ENCODE results near the gene DDX18.
"Not testable (repeated sequence)": the region's sequence is repeated elsewhere in the genome, so short reads cannot be mapped to it uniquely, and the experiment has no call there.

- TF ChIP-seq, protein P1, sequence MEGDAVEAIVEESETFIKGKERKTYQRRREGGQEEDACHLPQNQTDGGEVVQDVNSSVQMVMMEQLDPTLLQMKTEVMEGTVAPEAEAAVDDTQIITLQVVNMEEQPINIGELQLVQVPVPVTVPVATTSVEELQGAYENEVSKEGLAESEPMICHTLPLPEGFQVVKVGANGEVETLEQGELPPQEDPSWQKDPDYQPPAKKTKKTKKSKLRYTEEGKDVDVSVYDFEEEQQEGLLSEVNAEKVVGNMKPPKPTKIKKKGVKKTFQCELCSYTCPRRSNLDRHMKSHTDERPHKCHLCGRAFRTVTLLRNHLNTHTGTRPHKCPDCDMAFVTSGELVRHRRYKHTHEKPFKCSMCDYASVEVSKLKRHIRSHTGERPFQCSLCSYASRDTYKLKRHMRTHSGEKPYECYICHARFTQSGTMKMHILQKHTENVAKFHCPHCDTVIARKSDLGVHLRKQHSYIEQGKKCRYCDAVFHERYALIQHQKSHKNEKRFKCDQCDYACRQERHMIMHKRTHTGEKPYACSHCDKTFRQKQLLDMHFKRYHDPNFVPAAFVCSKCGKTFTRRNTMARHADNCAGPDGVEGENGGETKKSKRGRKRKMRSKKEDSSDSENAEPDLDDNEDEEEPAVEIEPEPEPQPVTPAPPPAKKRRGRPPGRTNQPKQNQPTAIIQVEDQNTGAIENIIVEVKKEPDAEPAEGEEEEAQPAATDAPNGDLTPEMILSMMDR (IDR thresholded peaks at IDR 0.05) = not testable (repeated sequence)
- TF ChIP-seq EZH2 (IDR thresholded peaks at IDR 0.05; ENCODE audit: borderline replicate concordance, insufficient read depth, low read depth, low read length, poor library complexity, severe bottlenecking) = not testable (repeated sequence)
These were observed 10.7 kb upstream of the DDX18 start for GRCh38 chr2:117803644-117804325.

Data from B cell (primary cell).